SU-DHL-6 (cell line): ENCODE results near the gene CTDSPL.

Source experiments
- H2AFZ ChIP-seq: fragments of 200-600 bp; sonication (generic); 2 replicates; pipeline ENCODE4 v1.6.1; 2014; ENCODE audit warnings: low read depth, mild to moderate bottlenecking, moderate library complexity, mixed read lengths, antibody characterized with exemption, low read length; ENCODE audit not compliant: severe bottlenecking
- H3F3A ChIP-seq: fragments of 200-600 bp; shearing (Covaris generic); 2 replicates; pipeline ENCODE4 v1.6.0; 2016; ENCODE audit warnings: antibody characterized with exemption, mild to moderate bottlenecking; ENCODE audit not compliant: insufficient read depth
- H3K27ac ChIP-seq: fragments of 200-600 bp; sonication (generic); 2 replicates; pipeline ENCODE4 v1.5.1; 2016; ENCODE audit warnings: low read depth, mild to moderate bottlenecking, low read length, moderate library complexity, mixed read lengths
- H3K27me3 ChIP-seq: fragments of 200-600 bp; sonication (generic), shearing (Covaris generic); 2 replicates; pipeline ENCODE4 v1.6.0; 2014; ENCODE audit warnings: mild to moderate bottlenecking, low read length
- H3K36me3 ChIP-seq: fragments of 200-600 bp; sonication (generic); 2 replicates; pipeline ENCODE4 v1.6.1; 2014; ENCODE audit warnings: mild to moderate bottlenecking, low read length, mixed read lengths
- H3K4me2 ChIP-seq: fragments of 300-600, 200-600 bp; shearing (Covaris generic), sonication (generic); 2 replicates; pipeline ENCODE4 v1.6.0; 2014; ENCODE audit warnings: low read length, low read depth, mild to moderate bottlenecking; ENCODE audit not compliant: poor library complexity, severe bottlenecking
- H3K4me3 ChIP-seq: fragments of 200-600 bp; sonication (generic); 2 replicates; pipeline ENCODE4 v1.5.1; 2014; ENCODE audit warnings: antibody characterized with exemption, low read length, mild to moderate bottlenecking, mixed read lengths; ENCODE audit not compliant: insufficient read depth, poor library complexity, severe bottlenecking
- H3K79me2 ChIP-seq: fragments of 200-600 bp; sonication (generic); 2 replicates; pipeline ENCODE4 v1.6.1; 2014; ENCODE audit warnings: mild to moderate bottlenecking, low read length, moderate library complexity; ENCODE audit not compliant: insufficient read depth
- H3K9ac ChIP-seq: fragments of 200-600 bp; sonication (generic); 2 replicates; pipeline ENCODE4 v1.7.0; 2014; ENCODE audit warnings: mild to moderate bottlenecking, low read length
- H3K9me2 ChIP-seq: fragments of 200-600 bp; sonication (generic); replicated peaks from 2 replicates; pipeline ENCODE4 v1.6.1; 2014; ENCODE audit warnings: low read length; ENCODE audit not compliant: insufficient read depth
- H3K9me3 ChIP-seq: fragments of 200-600 bp; sonication (generic); 2 replicates; pipeline ENCODE4 v1.6.1; 2014; ENCODE audit warnings: low read length, mixed read lengths; ENCODE audit not compliant: insufficient read depth
- H4K20me1 ChIP-seq: fragments of 200-600 bp; sonication (generic); 2 replicates; pipeline ENCODE4 v1.6.1; 2014; ENCODE audit warnings: low read depth, mild to moderate bottlenecking, antibody characterized with exemption, low read length, moderate library complexity, mixed read lengths
- EZH2phosphoT487 ChIP-seq: fragments of 200-600 bp; sonication (generic), shearing (Covaris generic); conservative IDR thresholded peaks from 2 replicates; pipeline ENCODE4 v1.6.1; 2018; ENCODE audit warnings: mild to moderate bottlenecking, antibody characterized with exemption, low read length, moderate library complexity, mixed read lengths
- TF ChIP-seq, protein P1 (sequence below): fragments of 200-600 bp; sonication (generic); IDR thresholded peaks from one replicate; pipeline ENCODE4 v1.5.1; 2017; ENCODE audit warnings: antibody characterized with exemption, mild to moderate bottlenecking, low read length, moderate library complexity; ENCODE audit not compliant: insufficient read depth, poor library complexity, severe bottlenecking

Gene CTDSPL

DNA sequence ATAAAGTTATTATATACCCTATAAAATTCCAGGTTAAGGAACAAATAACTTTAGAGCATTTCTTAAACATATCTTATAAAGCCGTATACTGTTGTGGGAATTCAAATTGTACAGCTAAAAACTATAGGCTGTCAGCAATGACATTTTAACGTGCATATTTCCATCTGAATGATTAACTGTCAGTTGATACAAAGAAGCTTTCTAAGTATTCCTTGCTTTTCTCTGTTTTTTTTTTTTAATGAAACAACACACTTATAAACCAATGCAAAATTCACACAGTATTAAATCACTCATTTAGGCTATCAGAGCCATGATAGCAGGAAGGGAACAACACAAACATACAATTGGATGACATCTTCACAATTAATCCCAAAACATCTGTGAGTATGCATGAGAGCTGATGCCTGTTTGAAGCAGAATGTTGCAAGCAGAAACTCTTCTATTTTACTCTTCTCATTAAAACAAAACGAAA, 61.9 kb downstream of the CTDSPL start:
- Histone ChIP-seq H3F3A (no peaks in the 10 kb centered on the region), H3K27me3 (no peaks in the 10 kb centered on the region), H3K4me3 (no peak overlapping the region), H3K27ac (no peak overlapping the region), H3K36me3 (no peaks in the 10 kb centered on the region), H3K9me2 (no peaks in the 10 kb centered on the region), H3K9me3 (no peaks in the 10 kb centered on the region), H3K4me2 (no peak overlapping the region), H3K79me2 (no peaks in the 10 kb centered on the region), H3K9ac (no peak overlapping the region), H2AFZ (no peak overlapping the region), H4K20me1 (no peaks in the 10 kb centered on the region)
- TF ChIP-seq, protein P1, sequence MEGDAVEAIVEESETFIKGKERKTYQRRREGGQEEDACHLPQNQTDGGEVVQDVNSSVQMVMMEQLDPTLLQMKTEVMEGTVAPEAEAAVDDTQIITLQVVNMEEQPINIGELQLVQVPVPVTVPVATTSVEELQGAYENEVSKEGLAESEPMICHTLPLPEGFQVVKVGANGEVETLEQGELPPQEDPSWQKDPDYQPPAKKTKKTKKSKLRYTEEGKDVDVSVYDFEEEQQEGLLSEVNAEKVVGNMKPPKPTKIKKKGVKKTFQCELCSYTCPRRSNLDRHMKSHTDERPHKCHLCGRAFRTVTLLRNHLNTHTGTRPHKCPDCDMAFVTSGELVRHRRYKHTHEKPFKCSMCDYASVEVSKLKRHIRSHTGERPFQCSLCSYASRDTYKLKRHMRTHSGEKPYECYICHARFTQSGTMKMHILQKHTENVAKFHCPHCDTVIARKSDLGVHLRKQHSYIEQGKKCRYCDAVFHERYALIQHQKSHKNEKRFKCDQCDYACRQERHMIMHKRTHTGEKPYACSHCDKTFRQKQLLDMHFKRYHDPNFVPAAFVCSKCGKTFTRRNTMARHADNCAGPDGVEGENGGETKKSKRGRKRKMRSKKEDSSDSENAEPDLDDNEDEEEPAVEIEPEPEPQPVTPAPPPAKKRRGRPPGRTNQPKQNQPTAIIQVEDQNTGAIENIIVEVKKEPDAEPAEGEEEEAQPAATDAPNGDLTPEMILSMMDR = no peak
- no peak for TF ChIP-seq EZH2phosphoT487

DNA sequence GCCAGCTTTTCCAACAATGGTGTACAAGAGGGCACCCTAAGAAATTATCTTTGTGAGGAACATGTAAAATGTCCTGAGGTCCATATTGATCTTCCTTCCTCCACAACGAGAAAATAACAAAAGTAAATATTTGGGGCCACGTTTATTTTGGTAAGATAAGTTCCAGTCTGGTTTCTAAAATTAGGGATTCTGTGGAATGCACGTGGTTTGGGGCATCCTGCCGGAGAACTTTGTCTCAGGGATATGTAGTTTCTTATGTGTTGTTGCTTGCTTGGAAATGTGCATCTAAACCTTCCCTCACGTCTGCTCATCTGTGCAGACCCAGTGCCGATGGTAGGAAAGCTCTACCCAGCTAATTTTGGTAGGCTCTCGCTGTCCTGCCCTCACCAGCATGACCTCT, 62.8 kb downstream of the CTDSPL start:
- no peak overlapping the region for H2AFZ ChIP-seq
- no peak overlapping the region for H3K4me2 ChIP-seq

DNA sequence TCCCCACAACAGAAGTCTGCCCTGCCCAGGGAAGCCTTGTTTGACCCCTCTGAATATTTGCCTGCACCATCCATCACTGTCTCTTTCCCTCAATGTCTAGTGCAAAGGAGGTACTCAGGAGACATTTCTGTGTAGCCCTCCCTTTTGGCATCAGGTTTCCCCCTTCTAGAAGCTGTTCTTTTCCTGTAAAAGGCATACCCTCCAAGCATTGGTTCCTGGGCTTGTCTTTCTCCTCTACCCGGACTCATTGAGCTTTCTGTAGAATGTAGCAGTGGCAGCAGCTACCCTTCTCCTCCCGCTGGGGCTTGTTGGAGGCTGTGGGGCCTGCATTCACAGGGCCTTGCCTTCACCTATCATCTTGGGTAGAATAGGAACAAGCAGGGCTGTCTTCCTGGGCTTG, 63.5 kb downstream of the CTDSPL start:
- H2AFZ ChIP-seq = no peak overlapping the region
- H3K9ac ChIP-seq = no peak overlapping the region
- no peak overlapping the region for H3K4me3 ChIP-seq
- no peaks in the 10 kb centered on the region for H3F3A ChIP-seq
- no peak overlapping the region for H3K27ac ChIP-seq
- H3K9me3 ChIP-seq = no peaks in the 10 kb centered on the region
- TF ChIP-seq, protein P1 = no peak
- no peak for TF ChIP-seq EZH2phosphoT487
- H3K9me2 ChIP-seq = no peaks in the 10 kb centered on the region
- no peaks in the 10 kb centered on the region for H3K27me3 ChIP-seq
- H3K79me2 ChIP-seq = no peaks in the 10 kb centered on the region
- H3K36me3 ChIP-seq = no peaks in the 10 kb centered on the region
- H4K20me1 ChIP-seq = no peaks in the 10 kb centered on the region
- no peak overlapping the region for H3K4me2 ChIP-seq

More for the DNA sequence above, 62.8 kb downstream of the CTDSPL start:
- Histone ChIP-seq H3K9me3 (no peaks in the 10 kb centered on the region), H3K4me3 (no peak overlapping the region), H3F3A (no peaks in the 10 kb centered on the region), H3K9ac (no peak overlapping the region), H3K79me2 (no peaks in the 10 kb centered on the region), H3K9me2 (no peaks in the 10 kb centered on the region), H3K27ac (no peak overlapping the region), H3K36me3 (no peaks in the 10 kb centered on the region), H3K27me3 (no peaks in the 10 kb centered on the region), H4K20me1 (no peaks in the 10 kb centered on the region)
- no peak for TF ChIP-seq EZH2phosphoT487
- TF ChIP-seq, protein P1 = no peak
